ENCODE measurements around the gene FRMD5. TPM values are rescaled to one million over a fixed set of nuclear protein-coding genes. Genes with fewer than 3 reads are reported as not detected.
"Not testable (repeated sequence)": the region's sequence is repeated elsewhere in the genome, so short reads cannot be mapped to it uniquely, and the experiment has no call there.

FRMD5 gene
- polyA plus RNA-seq (2013, experiment 1 of 2) = 1.1 TPM
- 2.2 TPM for polyA plus RNA-seq (2013, experiment 2 of 2)

GRCh38 chr15:44195151-44195740 lies at the start of gene FRMD5:
Gene FRMD5, minus strand, starts transcription at chr15:44195271.
- H3K27ac ChIP-seq (ENCODE audit: low read depth, low read length, severe bottlenecking) = no peak within 1 kb of the TSS
- no peaks in the 10 kb centered on the region for H3K9me3 ChIP-seq (ENCODE audit: control insufficient read depth, low read length)
- 1 to 2% methylated on average over 28 to 36 of the region's 43 CpGs for WGBS, 2 experiments (ENCODE audit: insufficient coverage in 2 of 2)
- no peaks in the 10 kb centered on the region for H3K36me3 ChIP-seq (ENCODE audit: control insufficient read depth, insufficient read depth, low read length)
- H3K4me1 ChIP-seq (ENCODE audit: control insufficient read depth, insufficient read depth, low read length, poor library complexity, severe bottlenecking) = peaks cover 5% of the 10 kb centered on the region
- H3K4me3 ChIP-seq (ENCODE audit: extremely low read depth, insufficient read depth, low read length, poor library complexity, severe bottlenecking) = peak within 1 kb of the TSS; percentile 48

GRCh38 chr15:44243829-44244228 lies 48.8 kb upstream of the FRMD5 start:
- no peaks in the 10 kb centered on the region for H3K4me1 ChIP-seq (ENCODE audit: control insufficient read depth, insufficient read depth, low read length, poor library complexity, severe bottlenecking)
- WGBS, 2 experiments (ENCODE audit: insufficient coverage in 2 of 2) = 94% methylated on average over 3 of the region's 3 CpGs; no CpG with 5 or more reads in 1 of the 2 experiments
- H3K9me3 ChIP-seq (ENCODE audit: control insufficient read depth, low read length) = no peaks in the 10 kb centered on the region
- H3K36me3 ChIP-seq (ENCODE audit: control insufficient read depth, insufficient read depth, low read length) = no peaks in the 10 kb centered on the region
- no peak overlapping the region for H3K4me3 ChIP-seq (ENCODE audit: extremely low read depth, insufficient read depth, low read length, poor library complexity, severe bottlenecking)
- H3K27ac ChIP-seq (ENCODE audit: low read depth, low read length, severe bottlenecking) = no peak overlapping the region

GRCh38 chr15:44243141-44243540 lies 48.1 kb upstream of the FRMD5 start:
- no peaks in the 10 kb centered on the region for H3K36me3 ChIP-seq (ENCODE audit: control insufficient read depth, insufficient read depth, low read length)
- 60 to 91% methylated on average over 1 of the region's 1 CpG for WGBS, 2 experiments (ENCODE audit: insufficient coverage in 2 of 2)
- no peak overlapping the region for H3K4me3 ChIP-seq (ENCODE audit: extremely low read depth, insufficient read depth, low read length, poor library complexity, severe bottlenecking)
- H3K9me3 ChIP-seq (ENCODE audit: control insufficient read depth, low read length) = no peaks in the 10 kb centered on the region
- no peaks in the 10 kb centered on the region for H3K4me1 ChIP-seq (ENCODE audit: control insufficient read depth, insufficient read depth, low read length, poor library complexity, severe bottlenecking)
- no peak overlapping the region for H3K27ac ChIP-seq (ENCODE audit: low read depth, low read length, severe bottlenecking)

- Histone ChIP-seq H3K27ac (ENCODE audit: low read depth, low read length, severe bottlenecking) (no peak overlapping the region), H3K36me3 (ENCODE audit: control insufficient read depth, insufficient read depth, low read length) (no peaks in the 10 kb centered on the region)
- 60 to 67% methylated on average over 1 of the region's 1 CpG for WGBS, 2 experiments (ENCODE audit: insufficient coverage in 2 of 2)
Measured at GRCh38 chr15:44231842-44232241, 36.8 kb upstream of the FRMD5 start.

GRCh38 chr15:44229301-44229700 lies 34.2 kb upstream of the FRMD5 start:
- not testable (repeated sequence) for H3K9me3 ChIP-seq (ENCODE audit: control insufficient read depth, low read length); H3K4me3 ChIP-seq (ENCODE audit: extremely low read depth, insufficient read depth, low read length, poor library complexity, severe bottlenecking); H3K27ac ChIP-seq (ENCODE audit: low read depth, low read length, severe bottlenecking); H3K36me3 ChIP-seq (ENCODE audit: control insufficient read depth, insufficient read depth, low read length); H3K4me1 ChIP-seq (ENCODE audit: control insufficient read depth, insufficient read depth, low read length, poor library complexity, severe bottlenecking)
- WGBS, 2 experiments (ENCODE audit: insufficient coverage in 2 of 2) = no CpG with 5 or more reads among the region's 4 CpGs

More at GRCh38 chr15:44231842-44232241, 36.8 kb upstream of the FRMD5 start:
- no peaks in the 10 kb centered on the region for H3K9me3 ChIP-seq (ENCODE audit: control insufficient read depth, low read length)
- H3K4me3 ChIP-seq (ENCODE audit: extremely low read depth, insufficient read depth, low read length, poor library complexity, severe bottlenecking) = no peak overlapping the region
- H3K4me1 ChIP-seq (ENCODE audit: control insufficient read depth, insufficient read depth, low read length, poor library complexity, severe bottlenecking) = no peaks in the 10 kb centered on the region

GRCh38 chr15:44227584-44227983 lies 32.5 kb upstream of the FRMD5 start:
- H3K27ac ChIP-seq (ENCODE audit: low read depth, low read length, severe bottlenecking) = no peak overlapping the region

GRCh38 chr15:44227001-44227400 lies 31.9 kb upstream of the FRMD5 start:
- not testable (repeated sequence) for H3K27ac ChIP-seq (ENCODE audit: low read depth, low read length, severe bottlenecking); H3K36me3 ChIP-seq (ENCODE audit: control insufficient read depth, insufficient read depth, low read length); H3K4me1 ChIP-seq (ENCODE audit: control insufficient read depth, insufficient read depth, low read length, poor library complexity, severe bottlenecking); H3K9me3 ChIP-seq (ENCODE audit: control insufficient read depth, low read length); H3K4me3 ChIP-seq (ENCODE audit: extremely low read depth, insufficient read depth, low read length, poor library complexity, severe bottlenecking)
- WGBS, 2 experiments (ENCODE audit: insufficient coverage in 2 of 2) = 100% methylated on average over 2 of the region's 4 CpGs; no CpG with 5 or more reads in 1 of the 2 experiments

More at GRCh38 chr15:44227584-44227983, 32.5 kb upstream of the FRMD5 start:
- Histone ChIP-seq H3K4me3 (ENCODE audit: extremely low read depth, insufficient read depth, low read length, poor library complexity, severe bottlenecking) (no peak overlapping the region), H3K9me3 (ENCODE audit: control insufficient read depth, low read length) (no peaks in the 10 kb centered on the region), H3K36me3 (ENCODE audit: control insufficient read depth, insufficient read depth, low read length) (no peaks in the 10 kb centered on the region), H3K4me1 (ENCODE audit: control insufficient read depth, insufficient read depth, low read length, poor library complexity, severe bottlenecking) (no peaks in the 10 kb centered on the region)

GRCh38 chr15:44222478-44222877 lies 27.4 kb upstream of the FRMD5 start:
- H3K27ac ChIP-seq (ENCODE audit: low read depth, low read length, severe bottlenecking) = no peak overlapping the region
- H3K36me3 ChIP-seq (ENCODE audit: control insufficient read depth, insufficient read depth, low read length) = no peaks in the 10 kb centered on the region
- H3K4me1 ChIP-seq (ENCODE audit: control insufficient read depth, insufficient read depth, low read length, poor library complexity, severe bottlenecking) = no peaks in the 10 kb centered on the region
- 33% methylated on average over 1 of the region's 1 CpG; no CpG with 5 or more reads in 1 of the 2 experiments for WGBS, 2 experiments (ENCODE audit: insufficient coverage in 2 of 2)
- H3K9me3 ChIP-seq (ENCODE audit: control insufficient read depth, low read length) = no peaks in the 10 kb centered on the region
- no peak overlapping the region for H3K4me3 ChIP-seq (ENCODE audit: extremely low read depth, insufficient read depth, low read length, poor library complexity, severe bottlenecking)

GRCh38 chr15:44219073-44219472 lies 24.0 kb upstream of the FRMD5 start:
- Histone ChIP-seq H3K4me1 (ENCODE audit: control insufficient read depth, insufficient read depth, low read length, poor library complexity, severe bottlenecking) (peaks cover 10% of the 10 kb centered on the region), H3K9me3 (ENCODE audit: control insufficient read depth, low read length) (no peaks in the 10 kb centered on the region), H3K4me3 (ENCODE audit: extremely low read depth, insufficient read depth, low read length, poor library complexity, severe bottlenecking) (no peak overlapping the region), H3K36me3 (ENCODE audit: control insufficient read depth, insufficient read depth, low read length) (no peaks in the 10 kb centered on the region), H3K27ac (ENCODE audit: low read depth, low read length, severe bottlenecking) (no peak overlapping the region)
- 81 to 100% methylated on average over 2 of the region's 3 CpGs for WGBS, 2 experiments (ENCODE audit: insufficient coverage in 2 of 2)

GRCh38 chr15:44216958-44217357 lies 21.9 kb upstream of the FRMD5 start:
- H3K9me3 ChIP-seq (ENCODE audit: control insufficient read depth, low read length) = no peaks in the 10 kb centered on the region
- no peak overlapping the region for H3K27ac ChIP-seq (ENCODE audit: low read depth, low read length, severe bottlenecking)
- no peak overlapping the region for H3K4me3 ChIP-seq (ENCODE audit: extremely low read depth, insufficient read depth, low read length, poor library complexity, severe bottlenecking)
- H3K36me3 ChIP-seq (ENCODE audit: control insufficient read depth, insufficient read depth, low read length) = no peaks in the 10 kb centered on the region
- peaks cover 10% of the 10 kb centered on the region for H3K4me1 ChIP-seq (ENCODE audit: control insufficient read depth, insufficient read depth, low read length, poor library complexity, severe bottlenecking)
- WGBS, 2 experiments (ENCODE audit: insufficient coverage in 2 of 2) = 78 to 100% methylated on average over 1 of the region's 1 CpG

- Histone ChIP-seq H3K27ac (ENCODE audit: low read depth, low read length, severe bottlenecking) (no peak overlapping the region), H3K4me3 (ENCODE audit: extremely low read depth, insufficient read depth, low read length, poor library complexity, severe bottlenecking) (no peak overlapping the region), H3K36me3 (ENCODE audit: control insufficient read depth, insufficient read depth, low read length) (no peaks in the 10 kb centered on the region), H3K4me1 (ENCODE audit: control insufficient read depth, insufficient read depth, low read length, poor library complexity, severe bottlenecking) (peaks cover 10% of the 10 kb centered on the region), H3K9me3 (ENCODE audit: control insufficient read depth, low read length) (no peaks in the 10 kb centered on the region)
- 65 to 80% methylated on average over 2 of the region's 3 CpGs for WGBS, 2 experiments (ENCODE audit: insufficient coverage in 2 of 2)
Measured at GRCh38 chr15:44215594-44215993, 20.5 kb upstream of the FRMD5 start.
